GM23338 (cell line): ENCODE data around the gene CACNB2. TPM values are rescaled to one million over a fixed set of nuclear protein-coding genes. Genes with fewer than 3 reads are reported as not detected.

Experiments
- ATAC-seq: fragments of 200-7000 bp; cut with Tn5 transposase; 3 replicates; pipeline ENCODE4 v1.9.1; 2020
- DNase-seq: peaks from one replicate; pipeline ENCODE4 v3.0.0-alpha.2; 2015; ENCODE audit warnings: low spot score
- H2AFZ ChIP-seq: fragments of 200-600 bp; sonication (generic); 2 replicates; pipeline ENCODE4 v1.8.0; 2016; ENCODE audit warnings: antibody characterized with exemption, mild to moderate bottlenecking, moderate library complexity
- H3F3A ChIP-seq: fragments of 200-600 bp; sonication (generic); replicated peaks from 2 replicates; pipeline ENCODE4 v1.8.0; 2017; ENCODE audit warnings: antibody characterized with exemption, mixed run types, low read depth
- H3K27ac ChIP-seq: fragments of 200-600 bp; sonication (generic); 2 replicates; pipeline ENCODE4 v1.6.1; 2016; ENCODE audit warnings: low read depth
- H3K27me3 ChIP-seq: fragments of 200-600 bp; sonication (generic); 2 replicates; pipeline ENCODE4 v1.8.0; 2016; ENCODE audit warnings: mild to moderate bottlenecking, mixed run types, moderate library complexity; ENCODE audit not compliant: insufficient read depth
- H3K36me3 ChIP-seq: fragments of 200-600 bp; sonication (generic); 2 replicates; pipeline ENCODE4 v1.8.0; 2016; ENCODE audit warnings: mild to moderate bottlenecking; ENCODE audit not compliant: insufficient read depth
- H3K4me1 ChIP-seq: fragments of 200-600 bp; sonication (generic); 2 replicates; pipeline ENCODE4 v1.8.0; 2016; ENCODE audit warnings: mild to moderate bottlenecking, moderate library complexity; ENCODE audit not compliant: insufficient read depth
- H3K4me2 ChIP-seq: fragments of 200-600 bp; sonication (generic); 2 replicates; pipeline ENCODE4 v1.7.1; 2017; ENCODE audit warnings: mixed run types
- H3K4me3 ChIP-seq: fragments of 200-600 bp; sonication (generic); 2 replicates; pipeline ENCODE4 v1.6.1; 2016; ENCODE audit warnings: mixed run types
- H3K79me2 ChIP-seq: fragments of 200-600 bp; sonication (generic); replicated peaks from 2 replicates; pipeline ENCODE4 v1.8.0; 2017; ENCODE audit warnings: mild to moderate bottlenecking; ENCODE audit not compliant: insufficient read depth
- H3K9me2 ChIP-seq: fragments of 200-600 bp; sonication (generic); 2 replicates; pipeline ENCODE4 v1.8.0; 2017; ENCODE audit not compliant: insufficient read depth
- H4K20me1 ChIP-seq: fragments of 200-600 bp; sonication (generic); replicated peaks from 2 replicates; pipeline ENCODE4 v1.8.0; 2017; ENCODE audit warnings: mild to moderate bottlenecking; ENCODE audit not compliant: insufficient read depth
- H3K27ac Mint-ChIP-seq: 2 replicates; pipeline ENCODE4 v1.8.0; 2020; ENCODE audit warnings: inconsistent platforms, mild to moderate bottlenecking, moderate library complexity, mixed read lengths
- H3K27me3 Mint-ChIP-seq: 3 replicates; pipeline ENCODE4 v1.8.0; 2022; ENCODE audit warnings: low read depth, mild to moderate bottlenecking, moderate library complexity, mixed read lengths, inconsistent platforms; ENCODE audit not compliant: insufficient read depth, poor library complexity
- H3K36me3 Mint-ChIP-seq: 3 replicates; pipeline ENCODE4 v1.8.0; 2021; ENCODE audit warnings: low read depth, mild to moderate bottlenecking, inconsistent platforms, moderate library complexity, mixed read lengths
- H3K4me1 Mint-ChIP-seq: 3 replicates; pipeline ENCODE4 v1.8.0; 2020; ENCODE audit warnings: mild to moderate bottlenecking, inconsistent platforms, mixed read lengths
- H3K4me3 Mint-ChIP-seq: 3 replicates; pipeline ENCODE4 v1.8.0; 2021; ENCODE audit warnings: moderate library complexity, mild to moderate bottlenecking, inconsistent platforms, mixed read lengths
- H3K9me3 Mint-ChIP-seq: 3 replicates; pipeline ENCODE4 v1.8.0; 2020; ENCODE audit warnings: moderate library complexity, mild to moderate bottlenecking, inconsistent platforms, mixed read lengths
- CREB1 ChIP-seq: fragments of 250-450 bp; sonication (Bioruptor Pico); IDR thresholded peaks from 2 replicates; pipeline ENCODE4 v1.5.0; 2020; ENCODE audit warnings: low read depth, mild to moderate bottlenecking, moderate library complexity
- EZH2 ChIP-seq: fragments of 200-600 bp; sonication (generic); IDR thresholded peaks from one replicate; pipeline ENCODE4 v1.8.0; 2017; ENCODE audit warnings: antibody characterized with exemption, mild to moderate bottlenecking, low read depth; ENCODE audit not compliant: unreplicated experiment
- JUNB ChIP-seq: IDR thresholded peaks from one replicate; pipeline ENCODE4 v1.6.1; 2016; ENCODE audit warnings: antibody characterized with exemption; ENCODE audit not compliant: unreplicated experiment
- NANOG ChIP-seq: IDR thresholded peaks from 2 replicates; pipeline ENCODE4 v1.6.1; 2016; ENCODE audit warnings: antibody characterized with exemption, borderline replicate concordance
- POLR2AphosphoS5 ChIP-seq: IDR thresholded peaks from 2 replicates; pipeline ENCODE4 v1.6.1; 2016; ENCODE audit warnings: antibody characterized with exemption, low read depth
- STAT1 ChIP-seq: IDR thresholded peaks from one replicate; pipeline ENCODE4 v1.6.1; 2016; ENCODE audit warnings: antibody characterized with exemption; ENCODE audit not compliant: unreplicated experiment
- ZNF114 ChIP-seq: fragments of 250-450 bp; sonication (Bioruptor Pico); IDR thresholded peaks from 2 replicates; pipeline ENCODE4 v1.5.0; 2020; ENCODE audit warnings: mild to moderate bottlenecking, moderate library complexity
- polyA plus RNA-seq: library from polyadenylated mRNA; unstranded; fragments of >200 nt; fragmentation: Nextera tagmentation; extraction: Ambion mirVana; gene quantifications from 2 replicates; pipeline ENCODE4 v1.2.1, GENCODE V29; 2016
- total RNA-seq: library from RNA; depleted of rRNA; stranded (reverse); fragments of >200 nt; shearing (Covaris generic); gene quantifications from 2 replicates; pipeline ENCODE4 v1.2.3, GENCODE V29; 2014
- TF ChIP-seq, protein P1 (sequence below): IDR thresholded peaks from one replicate; pipeline ENCODE4 v1.6.1; 2018; ENCODE audit warnings: antibody characterized with exemption; ENCODE audit not compliant: unreplicated experiment
- TF ChIP-seq, protein P2 (sequence below): IDR thresholded peaks from 2 replicates; pipeline ENCODE4 v1.6.1; 2016; ENCODE audit warnings: antibody characterized with exemption
- TF ChIP-seq, protein P3 (sequence below): fragments of 250-450 bp; sonication (Bioruptor Pico); IDR thresholded peaks from 2 replicates; pipeline ENCODE4 v1.5.0; 2020; ENCODE audit warnings: mild to moderate bottlenecking, moderate library complexity

The CACNB2 gene
- total and polyA plus RNA-seq, 2 experiments from 2014 or later = 5.0 to 5.9 TPM

DNA sequence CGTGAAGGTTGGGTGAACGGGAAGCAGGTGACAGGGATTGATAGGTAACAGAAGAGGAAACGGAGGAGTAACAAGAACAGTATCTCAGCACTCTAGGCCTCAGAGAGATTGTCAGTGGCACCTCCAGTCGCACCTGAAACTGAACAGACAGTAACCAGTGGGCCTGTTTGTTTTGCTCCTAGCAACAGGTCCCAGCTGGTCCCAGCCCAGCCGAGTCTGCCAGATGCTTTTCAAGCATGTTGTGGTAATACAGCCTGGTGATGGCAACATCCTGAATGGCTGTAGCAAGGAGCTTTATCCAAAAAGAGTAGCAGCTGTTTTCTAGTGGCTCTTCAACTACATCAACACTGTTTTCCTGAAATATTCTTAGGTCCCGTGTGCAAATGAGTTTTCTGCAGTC, 4.7 kb downstream of the CACNB2 start (continued):
- TF ChIP-seq, protein P1, sequence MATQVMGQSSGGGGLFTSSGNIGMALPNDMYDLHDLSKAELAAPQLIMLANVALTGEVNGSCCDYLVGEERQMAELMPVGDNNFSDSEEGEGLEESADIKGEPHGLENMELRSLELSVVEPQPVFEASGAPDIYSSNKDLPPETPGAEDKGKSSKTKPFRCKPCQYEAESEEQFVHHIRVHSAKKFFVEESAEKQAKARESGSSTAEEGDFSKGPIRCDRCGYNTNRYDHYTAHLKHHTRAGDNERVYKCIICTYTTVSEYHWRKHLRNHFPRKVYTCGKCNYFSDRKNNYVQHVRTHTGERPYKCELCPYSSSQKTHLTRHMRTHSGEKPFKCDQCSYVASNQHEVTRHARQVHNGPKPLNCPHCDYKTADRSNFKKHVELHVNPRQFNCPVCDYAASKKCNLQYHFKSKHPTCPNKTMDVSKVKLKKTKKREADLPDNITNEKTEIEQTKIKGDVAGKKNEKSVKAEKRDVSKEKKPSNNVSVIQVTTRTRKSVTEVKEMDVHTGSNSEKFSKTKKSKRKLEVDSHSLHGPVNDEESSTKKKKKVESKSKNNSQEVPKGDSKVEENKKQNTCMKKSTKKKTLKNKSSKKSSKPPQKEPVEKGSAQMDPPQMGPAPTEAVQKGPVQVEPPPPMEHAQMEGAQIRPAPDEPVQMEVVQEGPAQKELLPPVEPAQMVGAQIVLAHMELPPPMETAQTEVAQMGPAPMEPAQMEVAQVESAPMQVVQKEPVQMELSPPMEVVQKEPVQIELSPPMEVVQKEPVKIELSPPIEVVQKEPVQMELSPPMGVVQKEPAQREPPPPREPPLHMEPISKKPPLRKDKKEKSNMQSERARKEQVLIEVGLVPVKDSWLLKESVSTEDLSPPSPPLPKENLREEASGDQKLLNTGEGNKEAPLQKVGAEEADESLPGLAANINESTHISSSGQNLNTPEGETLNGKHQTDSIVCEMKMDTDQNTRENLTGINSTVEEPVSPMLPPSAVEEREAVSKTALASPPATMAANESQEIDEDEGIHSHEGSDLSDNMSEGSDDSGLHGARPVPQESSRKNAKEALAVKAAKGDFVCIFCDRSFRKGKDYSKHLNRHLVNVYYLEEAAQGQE = no peak
- TF ChIP-seq JUNB (no peak), STAT1 (no peak), NANOG (no peak), ZNF114 (CRISPR knock-in tag) (no peak), EZH2 (no peak), POLR2AphosphoS5 (no peak)
- TF ChIP-seq, protein P2, sequence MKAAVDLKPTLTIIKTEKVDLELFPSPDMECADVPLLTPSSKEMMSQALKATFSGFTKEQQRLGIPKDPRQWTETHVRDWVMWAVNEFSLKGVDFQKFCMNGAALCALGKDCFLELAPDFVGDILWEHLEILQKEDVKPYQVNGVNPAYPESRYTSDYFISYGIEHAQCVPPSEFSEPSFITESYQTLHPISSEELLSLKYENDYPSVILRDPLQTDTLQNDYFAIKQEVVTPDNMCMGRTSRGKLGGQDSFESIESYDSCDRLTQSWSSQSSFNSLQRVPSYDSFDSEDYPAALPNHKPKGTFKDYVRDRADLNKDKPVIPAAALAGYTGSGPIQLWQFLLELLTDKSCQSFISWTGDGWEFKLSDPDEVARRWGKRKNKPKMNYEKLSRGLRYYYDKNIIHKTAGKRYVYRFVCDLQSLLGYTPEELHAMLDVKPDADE = no peak

DNA sequence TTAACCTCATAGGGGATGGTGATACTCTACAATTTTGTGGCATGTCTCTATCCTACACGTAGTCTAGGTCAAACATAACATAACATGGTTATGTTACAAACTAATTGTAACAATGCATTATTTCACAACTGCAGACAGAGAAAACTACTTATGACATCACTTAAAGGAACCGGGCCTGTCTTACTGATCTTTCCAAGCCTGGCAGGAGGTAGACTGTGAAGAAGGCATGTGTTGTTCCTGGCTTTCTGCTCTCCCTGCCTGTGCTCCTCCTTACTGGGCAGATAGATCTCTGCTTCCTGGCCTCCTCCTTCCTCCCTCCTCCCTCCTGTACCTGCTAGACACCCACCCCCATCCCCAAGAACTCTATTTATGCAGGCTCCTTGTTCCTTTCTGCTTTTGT, 5.4 kb downstream of the CACNB2 start:
- Mint-ChIP-seq H3K27ac (no peak overlapping the region), H3K27me3 (peaks cover 12% of the 10 kb centered on the region), H3K36me3 (no peaks in the 10 kb centered on the region), H3K9me3 (no peaks in the 10 kb centered on the region; the same call in 2 of the 3 replicates), H3K4me3 (no peak overlapping the region), H3K4me1 (peaks cover 29% of the 10 kb centered on the region)
- Histone ChIP-seq H3K36me3 (no peaks in the 10 kb centered on the region), H4K20me1 (no peaks in the 10 kb centered on the region; the same call in 1 of the 2 replicates), H3K27ac (no peak overlapping the region), H3K4me1 (peaks cover 10% of the 10 kb centered on the region), H3F3A (no peaks in the 10 kb centered on the region), H3K79me2 (peaks cover 5% of the 10 kb centered on the region), H3K9me2 (no peaks in the 10 kb centered on the region), H3K4me3 (no peak overlapping the region), H3K4me2 (no peak overlapping the region), H2AFZ (no peak overlapping the region), H3K27me3 (peaks cover 20% of the 10 kb centered on the region)
- ATAC-seq (peak; percentile 22; the same call in 2 of the 3 replicates), DNase-seq (peak; percentile 16)
- TF ChIP-seq JUNB = no peak
- TF ChIP-seq, protein P3, sequence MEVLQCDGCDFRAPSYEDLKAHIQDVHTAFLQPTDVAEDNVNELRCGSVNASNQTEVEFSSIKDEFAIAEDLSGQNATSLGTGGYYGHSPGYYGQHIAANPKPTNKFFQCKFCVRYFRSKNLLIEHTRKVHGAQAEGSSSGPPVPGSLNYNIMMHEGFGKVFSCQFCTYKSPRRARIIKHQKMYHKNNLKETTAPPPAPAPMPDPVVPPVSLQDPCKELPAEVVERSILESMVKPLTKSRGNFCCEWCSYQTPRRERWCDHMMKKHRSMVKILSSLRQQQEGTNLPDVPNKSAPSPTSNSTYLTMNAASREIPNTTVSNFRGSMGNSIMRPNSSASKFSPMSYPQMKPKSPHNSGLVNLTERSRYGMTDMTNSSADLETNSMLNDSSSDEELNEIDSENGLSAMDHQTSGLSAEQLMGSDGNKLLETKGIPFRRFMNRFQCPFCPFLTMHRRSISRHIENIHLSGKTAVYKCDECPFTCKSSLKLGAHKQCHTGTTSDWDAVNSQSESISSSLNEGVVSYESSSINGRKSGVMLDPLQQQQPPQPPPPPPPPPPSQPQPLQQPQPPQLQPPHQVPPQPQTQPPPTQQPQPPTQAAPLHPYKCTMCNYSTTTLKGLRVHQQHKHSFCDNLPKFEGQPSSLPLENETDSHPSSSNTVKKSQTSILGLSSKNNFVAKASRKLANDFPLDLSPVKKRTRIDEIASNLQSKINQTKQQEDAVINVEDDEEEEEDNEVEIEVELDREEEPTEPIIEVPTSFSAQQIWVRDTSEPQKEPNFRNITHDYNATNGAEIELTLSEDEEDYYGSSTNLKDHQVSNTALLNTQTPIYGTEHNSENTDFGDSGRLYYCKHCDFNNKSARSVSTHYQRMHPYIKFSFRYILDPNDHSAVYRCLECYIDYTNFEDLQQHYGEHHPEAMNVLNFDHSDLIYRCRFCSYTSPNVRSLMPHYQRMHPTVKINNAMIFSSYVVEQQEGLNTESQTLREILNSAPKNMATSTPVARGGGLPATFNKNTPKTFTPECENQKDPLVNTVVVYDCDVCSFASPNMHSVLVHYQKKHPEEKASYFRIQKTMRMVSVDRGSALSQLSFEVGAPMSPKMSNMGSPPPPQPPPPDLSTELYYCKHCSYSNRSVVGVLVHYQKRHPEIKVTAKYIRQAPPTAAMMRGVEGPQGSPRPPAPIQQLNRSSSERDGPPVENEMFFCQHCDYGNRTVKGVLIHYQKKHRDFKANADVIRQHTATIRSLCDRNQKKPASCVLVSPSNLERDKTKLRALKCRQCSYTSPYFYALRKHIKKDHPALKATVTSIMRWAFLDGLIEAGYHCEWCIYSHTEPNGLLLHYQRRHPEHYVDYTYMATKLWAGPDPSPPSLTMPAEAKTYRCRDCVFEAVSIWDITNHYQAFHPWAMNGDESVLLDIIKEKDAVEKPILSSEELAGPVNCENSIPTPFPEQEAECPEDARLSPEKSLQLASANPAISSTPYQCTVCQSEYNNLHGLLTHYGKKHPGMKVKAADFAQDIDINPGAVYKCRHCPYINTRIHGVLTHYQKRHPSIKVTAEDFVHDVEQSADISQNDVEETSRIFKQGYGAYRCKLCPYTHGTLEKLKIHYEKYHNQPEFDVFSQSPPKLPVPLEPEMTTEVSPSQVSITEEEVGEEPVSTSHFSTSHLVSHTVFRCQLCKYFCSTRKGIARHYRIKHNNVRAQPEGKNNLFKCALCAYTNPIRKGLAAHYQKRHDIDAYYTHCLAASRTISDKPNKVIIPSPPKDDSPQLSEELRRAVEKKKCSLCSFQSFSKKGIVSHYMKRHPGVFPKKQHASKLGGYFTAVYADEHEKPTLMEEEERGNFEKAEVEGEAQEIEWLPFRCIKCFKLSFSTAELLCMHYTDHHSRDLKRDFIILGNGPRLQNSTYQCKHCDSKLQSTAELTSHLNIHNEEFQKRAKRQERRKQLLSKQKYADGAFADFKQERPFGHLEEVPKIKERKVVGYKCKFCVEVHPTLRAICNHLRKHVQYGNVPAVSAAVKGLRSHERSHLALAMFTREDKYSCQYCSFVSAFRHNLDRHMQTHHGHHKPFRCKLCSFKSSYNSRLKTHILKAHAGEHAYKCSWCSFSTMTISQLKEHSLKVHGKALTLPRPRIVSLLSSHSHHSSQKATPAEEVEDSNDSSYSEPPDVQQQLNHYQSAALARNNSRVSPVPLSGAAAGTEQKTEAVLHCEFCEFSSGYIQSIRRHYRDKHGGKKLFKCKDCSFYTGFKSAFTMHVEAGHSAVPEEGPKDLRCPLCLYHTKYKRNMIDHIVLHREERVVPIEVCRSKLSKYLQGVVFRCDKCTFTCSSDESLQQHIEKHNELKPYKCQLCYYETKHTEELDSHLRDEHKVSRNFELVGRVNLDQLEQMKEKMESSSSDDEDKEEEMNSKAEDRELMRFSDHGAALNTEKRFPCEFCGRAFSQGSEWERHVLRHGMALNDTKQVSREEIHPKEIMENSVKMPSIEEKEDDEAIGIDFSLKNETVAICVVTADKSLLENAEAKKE (CRISPR knock-in tag) = no peak
- no peak for TF ChIP-seq STAT1
- no peak for TF ChIP-seq CREB1 (CRISPR knock-in tag)
- no peak for TF ChIP-seq NANOG
- no peak for TF ChIP-seq ZNF114 (CRISPR knock-in tag)
- no peak for TF ChIP-seq EZH2
- TF ChIP-seq, protein P1 = no peak
